ENCODE results near the gene SMIM11.
A peak's percentile ranks its signal among the peaks of the same experiment; 100 is the strongest.
"Not testable (repeated sequence)": the region's sequence is repeated elsewhere in the genome, so short reads cannot be mapped to it uniquely, and the experiment has no call there.

The SMIM11 gene

DNA sequence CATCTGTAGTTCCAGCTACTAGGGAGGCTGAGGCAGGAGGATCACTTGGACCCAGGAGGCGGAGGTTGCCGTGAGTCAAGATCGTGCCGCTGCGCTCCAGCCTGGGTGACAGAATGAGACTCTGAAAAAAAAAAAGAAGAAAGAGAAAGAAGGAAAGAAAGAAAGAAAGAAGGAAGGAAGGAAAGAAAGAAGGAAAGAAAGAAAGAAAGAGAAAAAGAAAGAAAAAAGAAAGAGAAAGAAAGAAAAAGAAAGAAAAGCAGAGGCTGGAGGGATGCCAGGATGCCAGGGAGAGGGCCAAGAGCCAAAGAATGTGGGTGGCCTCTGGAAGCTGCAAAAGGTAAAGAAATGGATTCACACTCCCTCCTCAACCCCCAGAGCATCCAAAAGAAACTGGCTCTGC is 19.7 kb upstream of the SMIM11 start:
- no peak for DNase-seq (ENCODE audit: low read depth)

DNA sequence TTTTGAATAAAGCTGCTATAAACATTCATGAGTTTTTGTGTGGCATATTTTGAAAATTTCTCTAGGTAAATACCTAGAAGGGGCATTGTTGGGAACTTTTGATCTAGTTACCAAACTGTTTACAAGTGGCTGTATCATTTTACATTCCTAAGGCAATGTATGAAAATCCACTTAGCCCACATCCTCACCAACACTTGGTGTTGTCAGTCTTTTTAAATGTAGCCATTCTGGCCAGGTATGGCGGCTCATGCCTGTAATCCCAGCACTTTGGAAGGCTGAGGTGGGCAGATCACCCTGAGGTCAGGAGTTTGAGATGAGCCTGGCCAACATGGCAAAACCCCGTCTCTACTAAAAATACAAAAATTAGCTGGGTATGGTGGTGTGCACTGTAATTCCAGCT is 17.4 kb upstream of the SMIM11 start:
- DNase-seq (ENCODE audit: low read depth): no peak

DNA sequence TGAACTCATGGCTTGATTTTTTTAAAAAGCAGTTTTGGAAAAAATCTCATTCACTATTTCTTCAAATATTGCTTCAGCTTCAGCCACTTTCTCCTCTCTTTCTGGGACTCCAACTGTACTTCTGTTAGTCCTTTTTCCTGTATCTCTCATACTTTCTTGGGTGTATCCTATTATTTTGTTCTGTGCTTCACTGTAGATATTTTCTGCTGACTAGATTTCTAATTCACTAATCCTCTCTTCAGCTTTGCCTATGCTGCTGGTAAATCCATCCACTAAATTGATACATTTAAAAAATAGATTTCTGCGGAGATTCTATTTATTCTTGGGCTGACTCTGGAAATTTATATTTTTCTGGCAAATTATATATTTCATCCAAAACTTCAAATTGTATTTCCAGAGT is 16.4 kb upstream of the SMIM11 start:
- DNase-seq (ENCODE audit: low read depth): no peak

DNA sequence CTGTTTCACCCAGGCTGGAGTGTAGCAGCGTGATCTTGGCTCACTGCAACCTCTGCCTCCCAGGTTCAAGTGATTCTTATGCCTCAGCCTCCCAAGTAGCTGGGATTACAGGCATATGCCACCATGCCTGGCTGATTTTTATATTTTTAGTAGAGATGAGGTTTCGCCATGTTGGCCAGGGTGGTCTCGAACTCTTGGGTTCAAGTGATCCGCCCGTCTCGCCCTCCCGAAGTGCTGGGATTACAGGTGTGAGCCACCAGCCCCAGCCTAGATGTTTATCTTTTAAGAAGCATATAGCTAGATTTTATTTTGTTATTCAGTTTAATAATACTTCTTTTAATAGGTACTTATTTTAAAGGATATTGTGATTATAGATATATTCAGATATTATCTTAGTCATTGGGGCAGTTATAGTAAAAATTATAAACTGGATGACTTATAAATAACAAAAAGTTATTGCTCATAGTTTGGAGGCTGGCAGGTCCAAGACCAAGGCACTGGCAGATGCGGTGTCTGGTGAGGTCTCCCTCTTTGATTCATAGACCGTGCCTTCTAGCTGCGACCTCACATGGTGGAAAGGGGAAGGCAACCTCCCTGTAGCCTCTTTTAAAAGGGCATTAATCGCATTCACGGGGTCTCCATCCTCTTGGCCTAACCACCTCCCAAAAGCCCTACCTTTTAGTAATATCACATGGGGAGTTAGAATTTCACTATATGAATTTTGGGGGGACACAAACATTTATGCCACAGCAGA is 14.6 kb upstream of the SMIM11 start:
- no peak for DNase-seq (ENCODE audit: low read depth)

DNA sequence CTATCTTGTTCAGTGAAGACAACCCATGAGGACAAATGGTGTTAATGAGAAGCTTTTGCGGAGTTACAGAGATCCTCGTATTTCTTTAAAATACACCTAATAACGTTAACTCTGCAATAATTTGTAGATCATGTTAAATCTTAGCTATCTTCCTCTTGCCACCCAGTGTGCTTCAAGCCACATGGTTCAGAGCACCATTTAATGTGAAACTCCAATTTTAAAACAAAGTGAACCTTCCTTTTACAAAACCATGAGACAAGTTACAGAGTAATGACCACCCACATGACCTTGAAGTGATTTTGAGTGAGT is 13.2 kb upstream of the SMIM11 start:
- DNase-seq (ENCODE audit: low read depth): no peak

DNA sequence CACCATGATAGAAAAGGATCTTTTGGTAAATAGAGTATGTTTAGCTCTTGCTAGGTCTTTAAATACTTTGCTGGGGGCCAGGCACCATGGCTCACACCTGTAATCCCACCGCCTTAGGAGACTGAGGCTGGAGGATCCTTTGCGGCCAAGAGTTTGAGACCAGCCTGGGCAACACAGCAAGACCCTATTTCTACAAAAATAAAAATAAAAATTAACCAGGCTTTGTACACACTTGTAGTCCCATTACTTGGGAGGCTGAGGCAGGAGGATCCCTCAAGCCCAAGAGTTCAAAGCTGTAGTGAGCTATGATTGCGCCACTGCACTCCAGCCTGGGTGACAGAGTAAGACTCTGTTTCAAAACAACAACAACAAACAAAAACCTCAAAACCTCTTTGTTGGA is 12.6 kb upstream of the SMIM11 start:
- no peak for DNase-seq (ENCODE audit: low read depth)

DNA sequence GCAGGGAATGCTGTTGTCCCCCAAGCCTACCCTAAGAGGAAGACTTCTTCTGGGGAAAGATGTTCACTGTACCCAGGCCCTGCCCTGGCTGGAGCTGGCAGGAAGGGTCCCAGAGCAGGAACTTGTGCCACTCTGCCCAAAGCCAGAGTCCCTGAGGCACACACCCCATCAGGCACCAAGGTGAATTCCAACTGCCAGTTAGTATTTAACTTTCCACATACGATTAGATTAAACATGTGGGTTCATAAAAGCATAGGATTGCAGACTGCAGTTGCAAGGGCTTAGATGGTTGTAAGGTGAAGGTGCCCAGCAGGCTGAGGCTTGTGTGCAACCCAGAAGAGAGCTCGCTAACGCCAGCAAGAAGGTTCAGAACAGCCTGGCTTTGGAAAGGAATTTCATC is 11.6 kb upstream of the SMIM11 start, which contains the start of gene KCNE2:
Gene KCNE2, plus strand, starts transcription at position 274 of the 400 bp plus-strand sequence. CDS start 6,473 bp downstream, outside the sequence.
- DNase-seq (ENCODE audit: low read depth): no peak

DNA sequence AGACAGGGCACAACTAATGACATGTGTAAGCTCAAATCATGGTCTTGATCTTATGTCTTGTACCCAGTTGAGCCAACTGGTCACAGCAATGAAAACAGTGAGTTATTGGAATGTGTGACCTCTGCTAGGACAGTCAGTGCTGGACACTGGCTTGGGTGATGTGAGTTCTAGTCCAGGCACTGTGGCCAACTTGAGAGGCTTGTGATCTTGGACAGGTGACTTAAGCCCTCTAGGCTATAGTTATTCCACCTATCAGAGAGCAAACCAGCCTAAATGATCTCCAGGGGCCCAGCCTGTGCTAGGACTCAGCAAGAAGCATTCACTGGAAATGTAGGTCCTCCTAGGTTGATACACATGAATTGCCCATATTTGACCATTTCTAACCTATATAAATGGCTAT is 10.4 kb upstream of the SMIM11 start:
- DNase-seq (ENCODE audit: low read depth): no peak

DNA sequence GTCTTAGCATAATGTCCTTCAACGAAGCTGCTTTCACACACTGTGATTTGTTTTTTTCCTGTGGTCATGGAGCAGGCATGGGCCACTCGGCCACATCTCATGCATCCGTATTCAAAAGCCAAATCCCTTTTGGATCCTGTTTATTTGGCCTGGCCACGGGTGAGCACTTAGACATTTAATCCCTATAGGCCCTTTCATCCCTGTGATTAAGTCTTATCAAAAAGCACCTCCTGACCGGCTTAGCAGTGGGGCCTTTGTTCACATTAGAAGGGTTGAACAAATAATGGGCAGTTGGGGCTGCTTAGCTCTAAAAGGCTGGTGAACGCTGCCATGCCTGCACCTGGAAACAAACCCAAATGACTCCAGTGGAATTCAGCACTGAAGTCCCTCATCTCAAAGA is 9.5 kb upstream of the SMIM11 start:
- no peak for DNase-seq (ENCODE audit: low read depth)

DNA sequence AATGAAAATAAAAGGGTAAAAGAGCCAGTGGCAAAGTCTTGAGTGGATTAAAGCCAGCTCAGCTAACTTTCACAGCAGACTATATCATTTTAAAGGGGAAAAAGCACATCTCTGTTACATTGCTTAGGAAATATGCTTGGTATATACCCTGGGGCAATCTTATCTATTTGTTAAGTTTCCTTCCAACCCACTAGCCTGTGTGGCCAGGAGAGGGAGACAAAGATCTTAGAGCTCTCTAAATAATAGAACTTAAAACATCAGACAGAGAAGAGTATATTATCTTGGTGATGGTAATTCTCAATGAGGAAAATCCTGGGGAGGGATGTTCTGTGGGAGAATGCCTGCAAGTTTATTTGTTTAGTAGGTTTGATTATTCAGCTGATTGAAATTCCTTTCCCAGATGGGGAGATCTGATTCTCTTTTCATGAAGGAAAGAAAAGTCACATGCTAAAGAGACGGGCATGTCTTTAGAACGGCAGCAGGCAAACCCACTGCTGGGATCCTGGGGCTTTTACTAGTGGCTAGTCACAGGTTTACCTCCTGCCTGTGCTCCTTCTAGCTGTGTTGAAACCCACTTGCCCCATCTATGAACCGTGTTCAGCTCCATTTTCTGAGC is 7.9 kb upstream of the SMIM11 start:
- peak; percentile 36 for DNase-seq (ENCODE audit: low read depth)

DNA sequence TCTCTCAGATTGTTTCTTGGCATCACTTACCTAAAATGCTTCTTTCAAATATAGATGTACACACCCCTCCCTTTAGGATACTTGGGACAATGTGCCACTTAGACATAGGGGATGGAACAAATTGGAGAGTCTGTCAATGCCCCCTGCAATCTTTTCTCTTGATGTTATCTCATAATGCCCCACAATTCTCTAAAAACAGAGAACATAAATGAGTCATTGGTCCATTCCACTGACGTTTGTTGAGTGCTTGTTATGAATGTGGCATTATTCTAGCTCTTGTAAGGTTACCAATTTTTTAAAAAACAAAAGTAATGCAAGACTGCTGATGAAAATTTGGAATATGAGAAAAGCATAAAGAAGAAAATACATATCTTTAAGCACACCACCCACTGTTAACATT is 5.6 kb upstream of the SMIM11 start:
- DNase-seq (ENCODE audit: low read depth): no peak

DNA sequence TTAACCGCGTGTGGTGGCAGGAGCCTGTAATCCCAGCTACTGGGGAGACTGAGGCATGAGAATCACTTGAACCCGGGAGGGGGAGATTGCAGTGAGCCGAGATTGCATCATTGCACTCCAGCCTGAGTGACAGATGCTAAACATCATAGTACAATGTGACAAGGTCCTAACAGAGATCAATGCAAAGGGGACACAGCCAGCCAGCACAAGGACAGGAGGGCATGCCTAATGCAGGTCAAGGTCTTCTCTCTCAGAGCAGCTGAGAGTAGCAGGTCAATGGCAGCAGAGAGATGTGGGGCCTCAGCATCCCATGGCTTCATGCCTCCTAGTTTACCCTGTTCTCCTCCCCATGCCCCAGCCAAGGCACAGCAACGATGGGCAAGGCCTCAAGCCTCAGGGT is 3.0 kb upstream of the SMIM11 start:
- DNase-seq (ENCODE audit: low read depth): no peak

DNA sequence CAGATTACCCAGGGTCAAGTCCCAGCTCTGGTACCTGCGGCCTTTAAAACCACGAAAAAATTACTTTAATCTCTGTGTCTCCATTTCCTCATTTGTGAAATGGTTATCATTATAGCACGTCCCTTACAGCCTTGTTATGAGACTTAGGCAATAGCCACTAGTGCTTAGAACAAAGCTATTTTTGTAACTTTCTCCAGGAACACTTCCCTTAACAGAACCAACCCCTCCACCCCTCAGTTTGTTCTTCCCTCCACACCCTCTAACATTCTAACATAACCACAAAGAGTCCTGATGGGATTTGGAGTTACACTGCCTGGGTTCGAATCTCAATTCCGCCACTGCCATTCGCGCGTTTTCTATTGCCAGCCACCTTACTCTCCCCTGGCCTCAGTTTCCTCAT is 845 bp upstream of the SMIM11 start:
- not testable (repeated sequence) for DNase-seq (ENCODE audit: low read depth)

DNA sequence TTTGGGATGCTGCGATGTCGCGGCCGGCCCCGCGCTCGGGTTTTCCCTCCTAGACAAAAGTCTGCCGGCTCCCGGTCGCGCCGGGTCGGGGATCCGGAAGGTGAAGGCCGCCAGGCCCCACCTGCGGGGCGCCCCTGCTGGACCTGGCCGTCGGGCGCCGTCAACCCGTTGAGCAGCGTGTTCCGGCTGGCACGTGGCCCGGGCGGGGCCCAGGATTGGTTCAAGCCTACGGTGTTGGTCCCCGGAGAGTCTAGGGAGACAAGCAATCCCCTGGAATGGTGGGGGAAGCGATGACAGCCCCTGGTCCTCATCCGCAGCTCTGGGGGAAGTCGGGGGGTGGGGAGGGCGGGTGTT is 289 bp downstream of the SMIM11 start:
- not testable (repeated sequence) for DNase-seq (ENCODE audit: low read depth)

DNA sequence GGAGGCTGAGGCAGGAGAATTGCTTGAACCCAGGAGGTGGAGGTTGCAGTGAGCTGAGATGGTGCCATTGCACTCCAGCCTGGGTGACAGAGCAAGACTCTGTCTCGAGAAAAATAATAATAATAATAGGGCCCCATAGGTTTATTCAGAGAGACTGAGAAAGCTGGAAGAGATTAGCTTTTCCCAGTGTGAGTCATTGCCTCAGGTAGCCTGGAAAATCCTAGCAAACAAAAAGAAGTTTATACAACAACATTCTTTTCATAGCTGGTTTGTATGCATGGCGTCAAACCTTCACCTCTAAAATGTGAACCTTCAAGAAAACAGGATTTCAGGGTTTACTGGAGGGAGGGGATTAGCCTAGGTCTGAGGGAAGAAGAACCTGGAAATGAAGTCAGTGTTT is 7.8 kb downstream of the SMIM11 start:
- not testable (repeated sequence) for DNase-seq (ENCODE audit: low read depth)

DNA sequence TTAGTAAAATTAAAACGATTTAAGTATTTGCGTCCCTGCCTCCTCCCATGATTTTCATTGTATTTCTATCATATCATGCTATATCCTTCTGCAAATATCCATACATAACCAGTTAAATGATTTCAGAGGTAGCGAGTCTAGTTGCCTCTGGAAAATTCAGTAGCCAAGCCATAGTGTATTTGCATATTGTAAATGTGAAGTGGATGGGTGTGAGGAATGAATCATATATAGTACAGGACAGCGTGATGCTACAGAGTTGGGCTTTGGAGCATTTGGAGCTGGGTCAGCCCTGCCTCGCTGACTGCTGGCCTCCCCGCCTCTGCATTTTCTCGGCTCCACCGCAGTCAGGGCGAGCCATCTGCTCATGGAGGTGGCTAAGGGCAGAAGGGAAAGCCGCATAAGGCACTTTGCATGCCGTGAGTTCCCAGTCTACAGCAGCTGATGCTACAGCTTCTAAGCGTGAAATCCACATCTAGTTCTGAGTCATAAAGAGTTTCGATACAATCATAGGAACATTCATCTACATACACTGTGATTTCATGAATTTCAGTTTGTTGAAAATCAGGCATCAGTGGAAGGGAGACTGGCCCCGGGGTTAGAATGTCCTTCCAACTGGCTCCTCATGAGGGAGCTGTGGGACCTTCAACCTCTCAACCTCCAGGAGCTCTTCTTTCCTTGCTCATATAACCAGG is 8.6 kb downstream of the SMIM11 start:
- not testable (repeated sequence) for DNase-seq (ENCODE audit: low read depth)

DNA sequence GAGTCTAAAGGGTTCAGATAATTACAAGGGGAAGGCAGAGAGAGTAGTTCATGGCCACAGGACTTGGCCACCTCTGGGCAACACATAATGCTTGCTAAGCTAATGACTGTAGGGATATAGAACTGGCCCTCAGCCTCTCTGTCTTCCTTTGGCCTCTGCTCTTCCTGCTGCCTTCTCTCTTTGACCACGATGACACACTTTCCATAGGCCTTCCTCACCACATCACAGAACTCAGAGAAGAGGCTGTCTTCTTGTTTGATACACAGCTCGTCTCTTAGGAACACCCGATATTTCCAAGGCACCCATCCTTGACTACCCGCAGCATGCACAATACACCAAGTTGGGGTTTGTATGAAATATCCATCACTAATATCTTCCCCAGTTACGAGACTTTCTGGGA is 25.2 kb downstream of the SMIM11 start:
- not testable (repeated sequence) for DNase-seq (ENCODE audit: low read depth)

DNA sequence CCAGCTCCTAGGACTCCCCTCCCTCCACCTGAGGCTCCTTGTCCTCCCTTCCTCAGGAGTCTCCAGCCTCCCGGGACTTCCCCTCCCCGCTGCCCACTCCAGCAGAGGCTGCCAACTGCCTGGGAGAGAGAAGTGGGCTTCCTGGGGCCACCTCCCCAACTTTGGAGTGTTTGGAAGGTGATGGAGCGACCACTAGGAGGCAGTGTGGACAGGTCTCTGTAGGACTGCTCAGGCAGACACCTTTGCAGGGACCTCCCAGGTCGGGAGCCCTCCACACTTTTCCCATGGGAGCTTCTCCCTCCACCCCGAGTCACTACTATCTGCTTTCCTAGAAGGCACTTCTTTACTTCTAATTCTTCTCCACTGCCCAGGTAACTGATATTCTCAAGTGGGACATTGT is 29.4 kb downstream of the SMIM11 start:
- not testable (repeated sequence) for DNase-seq (ENCODE audit: low read depth)

DNA sequence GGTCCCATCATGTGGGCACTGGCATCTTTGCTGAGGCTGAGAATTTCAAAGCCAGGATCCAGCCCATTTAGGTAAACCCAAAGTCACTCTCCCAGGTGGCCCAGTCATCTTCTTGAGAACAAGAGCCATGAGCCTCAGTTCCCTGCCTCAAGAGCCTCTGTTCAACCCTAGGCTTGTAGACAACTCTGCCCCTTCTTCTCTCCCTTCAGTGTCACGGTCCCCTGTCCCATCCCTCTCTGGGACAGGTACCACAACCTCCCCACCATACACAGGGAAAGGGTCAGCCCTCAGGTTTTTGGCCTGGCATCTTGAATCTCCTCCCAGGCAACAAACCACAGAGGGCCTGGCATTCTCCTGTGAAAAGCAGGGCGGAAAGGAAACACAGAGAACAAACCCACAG is 30.4 kb downstream of the SMIM11 start:
- not testable (repeated sequence) for DNase-seq (ENCODE audit: low read depth)

DNA sequence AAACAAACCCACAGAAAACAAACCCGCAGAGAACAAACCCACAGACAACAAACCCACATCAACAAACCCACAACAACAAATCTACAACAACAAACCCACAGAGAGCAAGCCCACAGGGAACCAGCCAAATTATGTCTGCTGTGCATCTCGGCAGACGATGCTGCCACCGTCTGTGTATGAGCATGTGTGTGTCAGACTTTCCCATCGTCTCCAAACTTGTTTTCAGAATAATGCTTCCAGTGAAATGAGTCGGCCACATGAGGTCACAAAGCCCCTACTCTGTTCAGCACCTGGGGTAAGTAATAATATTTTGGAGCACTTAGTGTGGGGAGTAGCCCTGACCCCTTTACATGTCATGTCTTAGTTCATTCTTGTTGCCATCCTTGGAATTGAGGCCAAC is 30.8 kb downstream of the SMIM11 start:
- not testable (repeated sequence) for DNase-seq (ENCODE audit: low read depth)

DNA sequence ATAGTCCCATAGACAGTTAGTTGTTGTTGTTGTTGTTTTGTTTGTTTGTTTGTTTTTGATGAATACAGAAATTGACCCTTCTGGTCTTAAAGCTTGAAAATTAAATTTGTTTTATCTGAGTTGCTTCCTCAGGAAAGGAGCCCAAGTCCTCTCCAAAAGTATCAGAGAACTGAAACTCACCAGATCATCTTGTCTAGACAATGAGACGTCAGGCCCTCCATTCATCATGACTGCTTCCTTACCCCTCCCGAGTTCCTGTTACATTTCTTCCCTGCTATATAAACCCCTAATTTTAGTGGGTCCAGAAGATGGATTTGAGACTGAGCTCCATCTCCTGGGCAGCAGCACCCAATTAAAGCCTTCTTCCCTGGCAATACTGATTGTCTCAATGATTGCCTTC is 31.4 kb downstream of the SMIM11 start:
- DNase-seq (ENCODE audit: low read depth): not testable (repeated sequence)

DNA sequence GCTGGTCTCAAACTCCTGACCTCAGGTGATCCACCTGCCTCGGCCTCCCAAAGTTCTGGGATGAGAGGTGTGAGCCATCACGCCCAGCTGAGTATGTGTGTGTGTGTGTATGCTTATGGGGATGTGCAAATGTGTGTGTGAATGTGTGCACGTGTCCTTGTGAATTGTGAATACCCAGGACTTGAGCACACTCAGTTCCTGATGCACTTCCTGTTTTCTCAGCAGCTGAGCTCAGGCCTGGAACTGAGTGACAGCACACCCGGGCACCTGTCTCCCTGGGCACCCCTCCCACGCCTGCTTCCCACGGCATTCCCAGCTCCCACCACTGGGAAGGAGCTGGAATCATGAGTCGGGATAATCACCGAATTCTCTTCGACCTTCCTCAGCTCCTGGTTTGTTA is 32.0 kb downstream of the SMIM11 start:
- DNase-seq (ENCODE audit: low read depth): not testable (repeated sequence)

DNA sequence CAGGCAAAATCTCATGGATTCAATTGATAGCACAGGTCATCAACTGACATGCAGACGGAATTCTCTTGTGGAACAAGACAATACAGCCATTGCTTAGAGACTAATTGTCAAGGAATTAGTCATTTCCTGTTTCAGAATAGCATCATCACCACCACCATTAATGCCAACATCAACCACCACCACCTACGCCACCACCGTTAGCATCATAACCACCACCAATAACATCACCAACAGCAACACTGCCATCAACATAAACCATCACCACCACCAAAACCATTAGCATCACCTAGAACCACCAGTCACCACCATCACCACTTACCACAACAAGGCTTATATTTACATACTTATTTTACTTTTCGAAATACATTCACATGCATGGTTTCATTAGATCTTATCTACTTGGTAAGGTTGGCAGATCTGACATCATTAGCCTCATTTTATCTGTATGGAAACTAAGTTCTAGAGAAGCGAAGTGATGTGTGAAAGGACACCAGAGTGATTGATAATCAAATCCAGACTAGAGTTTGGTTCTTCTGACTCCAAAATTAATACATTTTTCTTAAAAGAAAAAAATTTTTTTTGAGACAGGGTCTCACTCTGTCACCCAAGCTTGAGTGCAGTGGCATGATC is 42.3 kb downstream of the SMIM11 start:
- DNase-seq (ENCODE audit: low read depth): not testable (repeated sequence)

All from HS-5 (cell line).